Body of pancreas (tissue), 4 donors: Measurements from ENCODE around the gene TOGARAM2.

Experiments used
- POLR2A ChIP-seq, 3 donors: fragments of 450-650 bp; IDR thresholded peaks; one replicate each; pipeline ENCODE4 v1.6.1; 2016; ENCODE audit warnings: antibody characterized with exemption in 3 of 3, mild to moderate bottlenecking in 2 of 3
- TF ChIP-seq, protein P1 (sequence below), 7 experiments: fragments of 450-650 bp in 4 of 7; fragments of 200-600 bp in 3 of 7; sonication (generic) in 3 of 7; IDR thresholded peaks; one replicate each; pipeline ENCODE4 v1.5.1; 2016 to 2019; ENCODE audit warnings: antibody characterized with exemption in 7 of 7

- TF ChIP-seq, protein P1, sequence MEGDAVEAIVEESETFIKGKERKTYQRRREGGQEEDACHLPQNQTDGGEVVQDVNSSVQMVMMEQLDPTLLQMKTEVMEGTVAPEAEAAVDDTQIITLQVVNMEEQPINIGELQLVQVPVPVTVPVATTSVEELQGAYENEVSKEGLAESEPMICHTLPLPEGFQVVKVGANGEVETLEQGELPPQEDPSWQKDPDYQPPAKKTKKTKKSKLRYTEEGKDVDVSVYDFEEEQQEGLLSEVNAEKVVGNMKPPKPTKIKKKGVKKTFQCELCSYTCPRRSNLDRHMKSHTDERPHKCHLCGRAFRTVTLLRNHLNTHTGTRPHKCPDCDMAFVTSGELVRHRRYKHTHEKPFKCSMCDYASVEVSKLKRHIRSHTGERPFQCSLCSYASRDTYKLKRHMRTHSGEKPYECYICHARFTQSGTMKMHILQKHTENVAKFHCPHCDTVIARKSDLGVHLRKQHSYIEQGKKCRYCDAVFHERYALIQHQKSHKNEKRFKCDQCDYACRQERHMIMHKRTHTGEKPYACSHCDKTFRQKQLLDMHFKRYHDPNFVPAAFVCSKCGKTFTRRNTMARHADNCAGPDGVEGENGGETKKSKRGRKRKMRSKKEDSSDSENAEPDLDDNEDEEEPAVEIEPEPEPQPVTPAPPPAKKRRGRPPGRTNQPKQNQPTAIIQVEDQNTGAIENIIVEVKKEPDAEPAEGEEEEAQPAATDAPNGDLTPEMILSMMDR (IDR thresholded peaks at IDR 0.05): no peak
- TF ChIP-seq POLR2A (IDR thresholded peaks at IDR 0.05): no peak
These were observed 30.0 kb upstream of the TOGARAM2 start for GRCh38 chr2:28950941-28951630.
